ENCODE measurements around the gene TAPT1. TPM values are rescaled to one million over a fixed set of nuclear protein-coding genes. Genes with fewer than 3 reads are reported as not detected.

Gene TAPT1
- total and polyA plus RNA-seq, 9 donors = 21.2 to 35.2 (median 29.5) TPM

GRCh38 chr4:16253127-16253960, 27.1 kb upstream of the TAPT1 start:
- no peaks in the 10 kb centered on the region for H3K27me3 ChIP-seq (ENCODE audit: control insufficient read depth, insufficient read depth, low read length)

GRCh38 chr4:16250661-16251365, 24.5 kb upstream of the TAPT1 start:
- Histone ChIP-seq H3K27me3 (ENCODE audit: control insufficient read depth, insufficient read depth, low read length) (no peaks in the 10 kb centered on the region), H3K4me3 (ENCODE audit: low read length) (no peak overlapping the region), H3K9me3 (replicated peaks; ENCODE audit: control insufficient read depth, low read depth, low read length) (no peaks in the 10 kb centered on the region), H3K36me3 (ENCODE audit: control insufficient read depth, insufficient read depth, low read length) (peaks cover 16% of the 10 kb centered on the region), H3K27ac (ENCODE audit: low read length) (no peak overlapping the region), H3K4me1 (ENCODE audit: control insufficient read depth, insufficient read depth, low read length) (no peaks in the 10 kb centered on the region)
- DNase-seq = no peak
- 81% methylated on average over 3 of the region's 6 CpGs for WGBS (ENCODE audit: insufficient coverage)

More at GRCh38 chr4:16253127-16253960, 27.1 kb upstream of the TAPT1 start:
- no peaks in the 10 kb centered on the region for H3K4me1 ChIP-seq (ENCODE audit: control insufficient read depth, insufficient read depth, low read length)
- H3K27ac ChIP-seq (ENCODE audit: low read length) = no peak overlapping the region
- H3K36me3 ChIP-seq (ENCODE audit: control insufficient read depth, insufficient read depth, low read length) = peaks cover 7% of the 10 kb centered on the region
- no peaks in the 10 kb centered on the region for H3K9me3 ChIP-seq (replicated peaks; ENCODE audit: control insufficient read depth, low read depth, low read length)
- no peak for DNase-seq
- WGBS (ENCODE audit: insufficient coverage) = no CpG with 5 or more reads among the region's 2 CpGs
- H3K4me3 ChIP-seq (ENCODE audit: low read length) = no peak overlapping the region

- Histone ChIP-seq H3K36me3 (ENCODE audit: control insufficient read depth, insufficient read depth, low read length) (peaks cover 16% of the 10 kb centered on the region), H3K27ac (ENCODE audit: low read length) (no peak overlapping the region), H3K4me1 (ENCODE audit: control insufficient read depth, insufficient read depth, low read length) (no peaks in the 10 kb centered on the region), H3K4me3 (ENCODE audit: low read length) (no peak overlapping the region), H3K27me3 (ENCODE audit: control insufficient read depth, insufficient read depth, low read length) (no peaks in the 10 kb centered on the region), H3K9me3 (replicated peaks; ENCODE audit: control insufficient read depth, low read depth, low read length) (no peaks in the 10 kb centered on the region)
- no peak for DNase-seq
- WGBS (ENCODE audit: insufficient coverage) = no CpG with 5 or more reads among the region's 2 CpGs
These were observed 22.3 kb upstream of the TAPT1 start for GRCh38 chr4:16248605-16249004.

DNA sequence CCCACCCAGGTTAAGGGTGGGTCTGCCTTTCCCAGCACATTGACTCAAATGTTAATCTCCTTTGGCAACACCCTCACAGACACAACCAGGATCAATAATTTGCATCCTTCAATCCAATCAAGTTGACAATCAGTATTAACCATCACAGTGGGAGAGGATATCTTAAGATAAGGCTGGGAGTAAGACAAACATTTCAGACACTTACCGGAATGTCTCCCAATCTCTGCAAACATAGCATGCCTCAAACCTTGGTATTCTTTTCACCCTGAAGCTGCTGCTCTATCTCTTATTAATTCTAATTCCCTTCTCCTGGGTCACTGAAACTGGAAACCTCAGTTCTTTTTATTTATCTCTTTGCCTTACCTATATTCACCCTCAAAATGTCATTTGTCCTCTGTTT, 19.0 kb upstream of the TAPT1 start:
- WGBS (ENCODE audit: insufficient coverage) = 100% methylated on average over 1 of the region's 1 CpG
- no peak for DNase-seq
- H3K9me3 ChIP-seq (replicated peaks; ENCODE audit: control insufficient read depth, low read depth, low read length) = no peaks in the 10 kb centered on the region

DNA sequence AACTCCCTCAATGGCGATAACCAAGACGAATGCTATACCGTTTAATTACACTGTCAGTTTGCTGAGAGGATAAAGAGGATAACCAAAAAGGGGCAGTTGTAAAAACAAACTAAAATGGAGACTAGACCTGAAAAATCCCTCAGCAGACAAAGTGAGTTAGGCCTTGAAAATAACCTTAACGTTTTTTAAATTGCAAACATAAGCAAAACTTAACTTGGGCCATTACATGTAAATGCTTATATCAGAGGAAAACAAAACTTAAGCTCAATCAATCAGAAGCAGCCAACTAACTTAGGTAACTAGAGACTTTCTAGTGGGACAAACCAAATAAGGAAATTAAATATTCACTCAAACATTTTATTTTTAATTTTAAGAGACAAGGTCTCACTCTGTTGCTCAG, 17.0 kb upstream of the TAPT1 start:
- no peak for DNase-seq
- Histone ChIP-seq H3K9me3 (replicated peaks; ENCODE audit: control insufficient read depth, low read depth, low read length) (no peaks in the 10 kb centered on the region), H3K27me3 (ENCODE audit: control insufficient read depth, insufficient read depth, low read length) (no peaks in the 10 kb centered on the region), H3K4me1 (ENCODE audit: control insufficient read depth, insufficient read depth, low read length) (no peaks in the 10 kb centered on the region), H3K27ac (ENCODE audit: low read length) (no peak overlapping the region), H3K36me3 (ENCODE audit: control insufficient read depth, insufficient read depth, low read length) (peaks cover 20% of the 10 kb centered on the region), H3K4me3 (ENCODE audit: low read length) (no peak overlapping the region)
- 81% methylated on average over 3 of the region's 4 CpGs for WGBS (ENCODE audit: insufficient coverage)

More for the DNA sequence above, 19.0 kb upstream of the TAPT1 start:
- H3K27ac ChIP-seq (ENCODE audit: low read length) = no peak overlapping the region
- H3K27me3 ChIP-seq (ENCODE audit: control insufficient read depth, insufficient read depth, low read length) = no peaks in the 10 kb centered on the region
- no peak overlapping the region for H3K4me3 ChIP-seq (ENCODE audit: low read length)
- H3K36me3 ChIP-seq (ENCODE audit: control insufficient read depth, insufficient read depth, low read length) = peaks cover 20% of the 10 kb centered on the region
- no peaks in the 10 kb centered on the region for H3K4me1 ChIP-seq (ENCODE audit: control insufficient read depth, insufficient read depth, low read length)

DNA sequence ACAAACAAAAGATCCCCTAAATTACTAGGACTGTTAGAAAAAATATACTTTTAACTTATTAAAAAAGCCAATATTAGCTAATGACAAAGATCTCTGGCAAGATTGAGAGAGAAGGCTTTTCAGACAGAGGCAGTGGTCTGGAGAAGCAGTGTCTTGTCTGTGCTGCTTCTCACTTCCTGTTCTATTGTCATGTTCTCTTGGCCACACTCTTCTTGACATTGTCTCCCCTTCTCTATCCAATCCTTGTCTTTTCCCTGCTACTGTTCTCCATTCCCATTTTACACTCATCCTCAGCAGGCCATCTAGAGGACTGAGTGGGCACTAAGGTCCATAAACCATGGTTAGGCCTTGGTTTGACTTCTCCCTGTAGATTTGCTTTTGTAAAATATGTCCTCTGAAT, 14.0 kb upstream of the TAPT1 start:
- H3K9me3 ChIP-seq (replicated peaks; ENCODE audit: control insufficient read depth, low read depth, low read length) = no peaks in the 10 kb centered on the region
- no peak overlapping the region for H3K27ac ChIP-seq (ENCODE audit: low read length)
- H3K4me3 ChIP-seq (ENCODE audit: low read length) = no peak overlapping the region
- H3K4me1 ChIP-seq (ENCODE audit: control insufficient read depth, insufficient read depth, low read length) = no peaks in the 10 kb centered on the region
- no peak for DNase-seq
- no peaks in the 10 kb centered on the region for H3K27me3 ChIP-seq (ENCODE audit: control insufficient read depth, insufficient read depth, low read length)
- H3K36me3 ChIP-seq (ENCODE audit: control insufficient read depth, insufficient read depth, low read length) = peaks cover 6% of the 10 kb centered on the region

DNA sequence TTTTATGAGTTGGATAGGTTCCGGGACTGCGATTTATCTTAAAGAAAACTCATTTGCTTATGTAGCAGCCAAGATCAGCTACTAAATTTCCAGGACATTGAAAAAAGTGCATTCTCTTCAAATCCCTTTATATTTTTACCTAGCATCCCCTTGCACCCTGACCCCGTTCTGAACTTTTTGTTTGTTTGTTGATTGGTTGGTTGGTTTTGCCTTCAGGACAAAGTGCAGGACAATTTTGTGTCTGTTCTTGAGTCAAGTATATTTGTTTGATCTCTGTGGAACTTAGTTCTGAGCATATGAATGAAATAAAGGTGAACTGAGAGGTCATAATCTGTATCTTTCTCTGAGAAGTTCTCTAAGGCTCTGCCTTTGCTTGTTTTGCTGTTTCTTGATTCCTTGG, 12.8 kb upstream of the TAPT1 start:
- H3K27me3 ChIP-seq (ENCODE audit: control insufficient read depth, insufficient read depth, low read length) = no peaks in the 10 kb centered on the region
- no CpG with 5 or more reads among the region's 3 CpGs for WGBS (ENCODE audit: insufficient coverage)
- DNase-seq = no peak
- H3K27ac ChIP-seq (ENCODE audit: low read length) = no peak overlapping the region
- no peak overlapping the region for H3K4me3 ChIP-seq (ENCODE audit: low read length)
- H3K9me3 ChIP-seq (replicated peaks; ENCODE audit: control insufficient read depth, low read depth, low read length) = no peaks in the 10 kb centered on the region
- H3K4me1 ChIP-seq (ENCODE audit: control insufficient read depth, insufficient read depth, low read length) = no peaks in the 10 kb centered on the region
- H3K36me3 ChIP-seq (ENCODE audit: control insufficient read depth, insufficient read depth, low read length) = peaks cover 6% of the 10 kb centered on the region

- 91% methylated on average over 3 of the region's 3 CpGs for WGBS (ENCODE audit: insufficient coverage)
- H3K4me3 ChIP-seq (ENCODE audit: low read length) = no peak overlapping the region
- H3K9me3 ChIP-seq (replicated peaks; ENCODE audit: control insufficient read depth, low read depth, low read length) = no peaks in the 10 kb centered on the region
- H3K27me3 ChIP-seq (ENCODE audit: control insufficient read depth, insufficient read depth, low read length) = no peaks in the 10 kb centered on the region
- no peak for DNase-seq
- H3K36me3 ChIP-seq (ENCODE audit: control insufficient read depth, insufficient read depth, low read length) = peaks cover 6% of the 10 kb centered on the region
- H3K4me1 ChIP-seq (ENCODE audit: control insufficient read depth, insufficient read depth, low read length) = no peaks in the 10 kb centered on the region
- H3K27ac ChIP-seq (ENCODE audit: low read length) = no peak overlapping the region
These were observed 12.1 kb upstream of the TAPT1 start for GRCh38 chr4:16238327-16238726.

GRCh38 chr4:16237715-16238114, 11.4 kb upstream of the TAPT1 start:
- no peak overlapping the region for H3K27ac ChIP-seq (ENCODE audit: low read length)

GRCh38 chr4:16236402-16237023, 10.2 kb upstream of the TAPT1 start:
- no peaks in the 10 kb centered on the region for H3K4me1 ChIP-seq (ENCODE audit: control insufficient read depth, insufficient read depth, low read length)
- H3K4me3 ChIP-seq (ENCODE audit: low read length) = no peak overlapping the region
- H3K36me3 ChIP-seq (ENCODE audit: control insufficient read depth, insufficient read depth, low read length) = no peaks in the 10 kb centered on the region
- 86% methylated on average over 4 of the region's 5 CpGs for WGBS (ENCODE audit: insufficient coverage)
- no peaks in the 10 kb centered on the region for H3K27me3 ChIP-seq (ENCODE audit: control insufficient read depth, insufficient read depth, low read length)
- no peak for DNase-seq
- H3K27ac ChIP-seq (ENCODE audit: low read length) = no peak overlapping the region
- no peaks in the 10 kb centered on the region for H3K9me3 ChIP-seq (replicated peaks; ENCODE audit: control insufficient read depth, low read depth, low read length)

More at GRCh38 chr4:16237715-16238114, 11.4 kb upstream of the TAPT1 start:
- peak; percentile 69 for DNase-seq
- peaks cover under 1% of the 10 kb centered on the region for H3K36me3 ChIP-seq (ENCODE audit: control insufficient read depth, insufficient read depth, low read length)
- WGBS (ENCODE audit: insufficient coverage) = 87% methylated on average over 7 of the region's 7 CpGs
- no peaks in the 10 kb centered on the region for H3K4me1 ChIP-seq (ENCODE audit: control insufficient read depth, insufficient read depth, low read length)
- no peaks in the 10 kb centered on the region for H3K9me3 ChIP-seq (replicated peaks; ENCODE audit: control insufficient read depth, low read depth, low read length)
- no peaks in the 10 kb centered on the region for H3K27me3 ChIP-seq (ENCODE audit: control insufficient read depth, insufficient read depth, low read length)
- no peak overlapping the region for H3K4me3 ChIP-seq (ENCODE audit: low read length)

All from muscle of leg (tissue), 11 donors.